ENCODE measurements around the gene DNAI2.

GRCh38 chr17:74332017-74332650, 58.1 kb downstream of the DNAI2 start:
- TF ChIP-seq POLR2A (IDR thresholded peaks at IDR 0.05) = no peak
- TF ChIP-seq CTCF (IDR thresholded peaks at IDR 0.05) = no peak
- TF ChIP-seq POLR2AphosphoS5 (IDR thresholded peaks at IDR 0.05) = no peak
- no peak for TF ChIP-seq EP300 (IDR thresholded peaks at IDR 0.05)

Data from sigmoid colon (tissue), 4 donors.